Colonic mucosa (tissue), 4 donors: ENCODE results near the gene TTC7B. TPM values are rescaled to one million over a fixed set of nuclear protein-coding genes. Genes with fewer than 3 reads are reported as not detected.
A peak's percentile ranks its signal among the peaks of the same experiment; 100 is the strongest.

ENCODE experiments used
- DNase-seq: peaks from one replicate; pipeline ENCODE4 v3.0.0-alpha.2; 2020
- H3K27ac ChIP-seq: fragments of 200-600 bp; one replicate; pipeline ENCODE4 v1.8.0; 2021
- H3K27me3 ChIP-seq: fragments of 200-600 bp; one replicate; pipeline ENCODE4 v1.8.0; 2021
- H3K36me3 ChIP-seq: fragments of 200-600 bp; one replicate; pipeline ENCODE4 v1.8.0; 2021
- H3K4me1 ChIP-seq: fragments of 200-600 bp; one replicate; pipeline ENCODE4 v1.8.0; 2021; ENCODE audit warnings: mild to moderate bottlenecking
- H3K4me3 ChIP-seq: fragments of 200-600 bp; one replicate; pipeline ENCODE4 v1.8.0; 2021
- H3K9ac ChIP-seq, 2 donors: one replicate each; pipeline ENCODE4 v1.7.0; 2013; ENCODE audit warnings: control low read depth in 2 of 2, low read depth in 2 of 2, low read length in 2 of 2
- H3K9me3 ChIP-seq: fragments of 200-600 bp; one replicate; pipeline ENCODE4 v1.8.0; 2021
- CTCF ChIP-seq: fragments of 200-600 bp; IDR thresholded peaks from one replicate; pipeline ENCODE4 v1.8.0; 2022; ENCODE audit warnings: antibody characterized with exemption, mild to moderate bottlenecking
- intact Hi-C: fragments of 100-400 bp; cut with DNase I; formaldehyde crosslinking; loops from one replicate; pipeline ENCODE4 v1.14.1; 2022
- total RNA-seq, 2 donors: library from RNA; stranded (reverse); fragmentation: NEBNext Ultra II Directional in 1 of 2; extraction: Animal tissue kit (Norgen Biotek cat#: 25700) in 1 of 2; gene quantifications; one replicate each; pipeline ENCODE4 v1.2.1, GENCODE V29; 2021
- donor health status: healthy.
- donor health status: DM: no; HTN: no; CAD: no.
- donor health status: DM: no; HTN: no; CAD: no.

The TTC7B gene
- total RNA-seq, 2 donors from 2014 or later = 3.3 to 11.8 TPM

- Histone ChIP-seq H3K9me3 (no peaks in the 10 kb centered on the region), H3K27me3 (no peaks in the 10 kb centered on the region), H3K4me3 (no peak overlapping the region), H3K27ac (no peak overlapping the region), H3K4me1 (no peaks in the 10 kb centered on the region), H3K9ac (no peak overlapping the region), H3K36me3 (no peaks in the 10 kb centered on the region)
- no peak for TF ChIP-seq CTCF
- intact Hi-C loops = no loop called here
- no peak for DNase-seq
Measured at GRCh38 chr14:90818715-90819114, 2.5 kb upstream of the TTC7B start.

GRCh38 chr14:90816681-90817436 lies 629 bp upstream of the TTC7B start:
- H3K36me3 ChIP-seq = no peaks in the 10 kb centered on the region
- H3K9ac ChIP-seq = no peak overlapping the region
- no peaks in the 10 kb centered on the region for H3K4me1 ChIP-seq
- no peak for DNase-seq
- H3K27ac ChIP-seq = no peak overlapping the region
- no peak for TF ChIP-seq CTCF
- intact Hi-C loops = no loop called here
- H3K9me3 ChIP-seq = no peaks in the 10 kb centered on the region
- no peak overlapping the region for H3K4me3 ChIP-seq
- no peaks in the 10 kb centered on the region for H3K27me3 ChIP-seq

- TF ChIP-seq CTCF = no peak
Measured at GRCh38 chr14:90815572-90815821, 733 bp downstream of the TTC7B start.

GRCh38 chr14:90814806-90815571 lies 1.2 kb downstream of the TTC7B start:
- no peaks in the 10 kb centered on the region for H3K36me3 ChIP-seq
- no peaks in the 10 kb centered on the region for H3K4me1 ChIP-seq
- no peaks in the 10 kb centered on the region for H3K9me3 ChIP-seq
- no peak overlapping the region for H3K27ac ChIP-seq
- TF ChIP-seq CTCF = no peak
- intact Hi-C loops = no loop called here
- H3K27me3 ChIP-seq = no peaks in the 10 kb centered on the region
- no peak for DNase-seq
- H3K9ac ChIP-seq = peak overlapping the region in 1 of 2 donors; percentile 43
- peak overlapping the region; percentile 29 for H3K4me3 ChIP-seq

More at GRCh38 chr14:90815572-90815821, 733 bp downstream of the TTC7B start:
- Histone ChIP-seq H3K27me3 (no peaks in the 10 kb centered on the region), H3K27ac (no peak overlapping the region), H3K36me3 (no peaks in the 10 kb centered on the region), H3K4me1 (no peaks in the 10 kb centered on the region), H3K4me3 (peak overlapping the region; percentile 29), H3K9me3 (no peaks in the 10 kb centered on the region), H3K9ac (peak overlapping the region; percentile 26 to 43)
- intact Hi-C loops = no loop called here
- no peak for DNase-seq

GRCh38 chr14:90813442-90813841 lies 2.8 kb downstream of the TTC7B start:
- Histone ChIP-seq H3K9me3 (no peaks in the 10 kb centered on the region), H3K27ac (no peak overlapping the region), H3K9ac (no peak overlapping the region), H3K27me3 (no peaks in the 10 kb centered on the region), H3K36me3 (no peaks in the 10 kb centered on the region), H3K4me1 (no peaks in the 10 kb centered on the region), H3K4me3 (no peak overlapping the region)
- intact Hi-C loops = no loop called here
- no peak for DNase-seq
- no peak for TF ChIP-seq CTCF
